Stimulated activated naive B cell treated with anti-CD40 and anti-IgM and Interleukin-4, amounts not matched to agents 10 μg/mL and 1 μg/mL and 100 μg/mL, for 72 hours (primary cell): ENCODE results near the gene FAP.

Experiments used
- ATAC-seq, 2 donors: fragments of 150-1000 bp; cut with Tn5 transposase; replicated peaks; 2 replicates each; pipeline ENCODE4 v1.10.0; 2021; ENCODE audit warnings: moderate library complexity in 1 of 2
- DNase-seq: peaks from one replicate; pipeline ENCODE4 v3.0.0; 2021
- H3K27ac Mint-ChIP-seq: one replicate; pipeline ENCODE4 v1.8.0; 2022; ENCODE audit warnings: mild to moderate bottlenecking, mixed read lengths
- H3K27me3 Mint-ChIP-seq, 2 donors: one replicate each; pipeline ENCODE4 v1.8.0; 2022; ENCODE audit warnings: mixed read lengths in 2 of 2
- H3K36me3 Mint-ChIP-seq, 2 donors: one replicate each; pipeline ENCODE4 v1.8.0; 2022; ENCODE audit warnings: mixed read lengths in 2 of 2, mild to moderate bottlenecking in 1 of 2
- H3K4me1 Mint-ChIP-seq, 2 donors: one replicate each; pipeline ENCODE4 v1.8.0; 2022; ENCODE audit warnings: mixed read lengths in 2 of 2, mild to moderate bottlenecking in 1 of 2
- H3K4me3 Mint-ChIP-seq, 2 donors: one replicate each; pipeline ENCODE4 v1.8.0; 2022; ENCODE audit warnings: mild to moderate bottlenecking in 2 of 2, mixed read lengths in 2 of 2, moderate library complexity in 1 of 2
- H3K9me3 Mint-ChIP-seq, 2 donors: one replicate each; pipeline ENCODE4 v1.8.0; 2022; ENCODE audit warnings: mixed read lengths in 2 of 2, mild to moderate bottlenecking in 1 of 2

FAP gene

GRCh38 chr2:162153608-162154224, 89.5 kb downstream of the FAP start:
- Mint-ChIP-seq H3K9me3 (no peaks in the 10 kb centered on the region), H3K4me3 (no peak overlapping the region), H3K4me1 (peaks cover 5 to 7% of the 10 kb centered on the region in 2 donors), H3K36me3 (no peaks in the 10 kb centered on the region), H3K27me3 (peaks cover 17 to 31% of the 10 kb centered on the region in 2 donors), H3K27ac (no peak overlapping the region)
- ATAC-seq (peak; percentile 87 to 91), DNase-seq (peak; percentile 26)

GRCh38 chr2:162152147-162152546, 91.1 kb downstream of the FAP start, which contains the start of gene GCG:
Gene GCG (minus strand): TSS chr2:162152247. CDS start chr2:162149178, 3,069 bp downstream.
- no peak for DNase-seq
- H3K4me3 Mint-ChIP-seq = no peak within 1 kb of the TSS
- H3K4me1 Mint-ChIP-seq = peaks cover 5 to 7% of the 10 kb centered on the region in 2 donors
- H3K27me3 Mint-ChIP-seq = peaks cover 17 to 32% of the 10 kb centered on the region in 2 donors
- H3K9me3 Mint-ChIP-seq = no peaks in the 10 kb centered on the region
- no peak for ATAC-seq
- no peak within 1 kb of the TSS for H3K27ac Mint-ChIP-seq
- no peaks in the 10 kb centered on the region for H3K36me3 Mint-ChIP-seq

GRCh38 chr2:162149940-162150339, 93.3 kb downstream of the FAP start:
- no peaks in the 10 kb centered on the region for H3K36me3 Mint-ChIP-seq
- ATAC-seq = no peak
- no peaks in the 10 kb centered on the region for H3K9me3 Mint-ChIP-seq
- no peak overlapping the region for H3K27ac Mint-ChIP-seq
- peaks cover 29 to 44% of the 10 kb centered on the region in 2 donors for H3K27me3 Mint-ChIP-seq
- no peak for DNase-seq
- no peak overlapping the region for H3K4me3 Mint-ChIP-seq
- H3K4me1 Mint-ChIP-seq = peaks cover 5 to 7% of the 10 kb centered on the region in 2 donors

- Mint-ChIP-seq H3K9me3 (no peaks in the 10 kb centered on the region), H3K4me3 (no peak overlapping the region), H3K4me1 (peaks cover 5 to 7% of the 10 kb centered on the region in 2 donors), H3K27ac (no peak overlapping the region), H3K27me3 (peaks cover 25 to 39% of the 10 kb centered on the region in 2 donors), H3K36me3 (no peaks in the 10 kb centered on the region)
- ATAC-seq (no peak), DNase-seq (no peak)
These were observed 93.8 kb downstream of the FAP start for GRCh38 chr2:162149466-162149865.

- no peak for ATAC-seq
- no peaks in the 10 kb centered on the region for H3K36me3 Mint-ChIP-seq
- no peak overlapping the region for H3K4me3 Mint-ChIP-seq
- no peaks in the 10 kb centered on the region for H3K9me3 Mint-ChIP-seq
- H3K27me3 Mint-ChIP-seq = peaks cover 21 to 34% of the 10 kb centered on the region in 2 donors
- peaks cover 2 to 4% of the 10 kb centered on the region in 2 donors for H3K4me1 Mint-ChIP-seq
- no peak for DNase-seq
- H3K27ac Mint-ChIP-seq = no peak overlapping the region
These were observed 94.3 kb downstream of the FAP start for GRCh38 chr2:162148956-162149355.

- no peak for ATAC-seq
- no peak for DNase-seq
- H3K4me1 Mint-ChIP-seq = no peaks in the 10 kb centered on the region
- no peak overlapping the region for H3K4me3 Mint-ChIP-seq
- no peaks in the 10 kb centered on the region for H3K36me3 Mint-ChIP-seq
- H3K9me3 Mint-ChIP-seq = no peaks in the 10 kb centered on the region
- H3K27me3 Mint-ChIP-seq = peaks cover 20 to 32% of the 10 kb centered on the region in 2 donors
- H3K27ac Mint-ChIP-seq = no peak overlapping the region
These were observed 99.3 kb downstream of the FAP start for GRCh38 chr2:162143969-162144368.

- Mint-ChIP-seq H3K4me1 (no peaks in the 10 kb centered on the region), H3K27me3 (peaks cover 0 to 30% of the 10 kb centered on the region in 2 donors), H3K27ac (no peak overlapping the region), H3K4me3 (no peak overlapping the region), H3K36me3 (no peaks in the 10 kb centered on the region), H3K9me3 (no peaks in the 10 kb centered on the region)
- DNase-seq (no peak), ATAC-seq (no peak)
These were observed 104.9 kb downstream of the FAP start for GRCh38 chr2:162138310-162138709.

- Mint-ChIP-seq H3K36me3 (no peaks in the 10 kb centered on the region), H3K9me3 (no peaks in the 10 kb centered on the region), H3K27ac (no peak overlapping the region), H3K4me3 (no peak overlapping the region), H3K27me3 (no peaks in the 10 kb centered on the region), H3K4me1 (peaks cover 18 to 22% of the 10 kb centered on the region in 2 donors)
- no peak for ATAC-seq
- no peak for DNase-seq
These were observed 115.8 kb downstream of the FAP start for GRCh38 chr2:162127422-162127821.

GRCh38 chr2:162126527-162126926, 116.7 kb downstream of the FAP start:
- Mint-ChIP-seq H3K36me3 (no peaks in the 10 kb centered on the region), H3K9me3 (no peaks in the 10 kb centered on the region), H3K27ac (peak overlapping the region; percentile 39), H3K4me1 (peaks cover 18 to 22% of the 10 kb centered on the region in 2 donors), H3K4me3 (no peak overlapping the region), H3K27me3 (no peaks in the 10 kb centered on the region)
- ATAC-seq (peak; percentile 33 to 36), DNase-seq (no peak)

GRCh38 chr2:162126111-162126519, 117.1 kb downstream of the FAP start:
- Mint-ChIP-seq H3K4me1 (peaks cover 18 to 22% of the 10 kb centered on the region in 2 donors), H3K4me3 (no peak overlapping the region), H3K36me3 (no peaks in the 10 kb centered on the region), H3K27me3 (no peaks in the 10 kb centered on the region), H3K9me3 (no peaks in the 10 kb centered on the region), H3K27ac (peak overlapping the region; percentile 6)
- ATAC-seq (peak; percentile 95 to 97), DNase-seq (peak; percentile 41)

GRCh38 chr2:162125138-162125537, 118.1 kb downstream of the FAP start:
- no peaks in the 10 kb centered on the region for H3K27me3 Mint-ChIP-seq
- DNase-seq (no peak), ATAC-seq (no peak)
- H3K4me3 Mint-ChIP-seq = no peak overlapping the region
- no peak overlapping the region for H3K27ac Mint-ChIP-seq
- no peaks in the 10 kb centered on the region for H3K9me3 Mint-ChIP-seq
- peaks cover 18 to 22% of the 10 kb centered on the region in 2 donors for H3K4me1 Mint-ChIP-seq
- H3K36me3 Mint-ChIP-seq = no peaks in the 10 kb centered on the region

- Mint-ChIP-seq H3K4me3 (no peak overlapping the region), H3K27me3 (no peaks in the 10 kb centered on the region), H3K27ac (no peak overlapping the region), H3K36me3 (no peaks in the 10 kb centered on the region), H3K9me3 (no peaks in the 10 kb centered on the region), H3K4me1 (peaks cover 18 to 22% of the 10 kb centered on the region in 2 donors)
- no peak for DNase-seq
- no peak for ATAC-seq
These were observed 119.2 kb downstream of the FAP start for GRCh38 chr2:162123806-162124758.
